BE2C (cell line): ENCODE results near the gene AUP1.
A peak's percentile ranks its signal among the peaks of the same experiment; 100 is the strongest.

Experiments used
- DNase-seq: peaks from one replicate; pipeline ENCODE4 v3.0.0-alpha.2; 2020
- H3K27me3 ChIP-seq: fragments of 250-450 bp; sonication (Bioruptor Pico); 2 replicates; pipeline ENCODE4 v1.5.1; 2020; ENCODE audit warnings: mild to moderate bottlenecking
- H3K36me3 ChIP-seq: fragments of 250-450 bp; sonication (Bioruptor Pico); 2 replicates; pipeline ENCODE4 v1.5.1; 2020; ENCODE audit warnings: mild to moderate bottlenecking
- H3K4me1 ChIP-seq: fragments of 250-450 bp; sonication (Bioruptor Pico); 2 replicates; pipeline ENCODE4 v1.5.1; 2020
- H3K4me3 ChIP-seq: 2 replicates; pipeline ENCODE4 v1.5.1; 2011; ENCODE audit warnings: low read depth, low read length
- H3K9me3 ChIP-seq: fragments of 250-450 bp; sonication (Bioruptor Pico); 2 replicates; pipeline ENCODE4 v1.5.1; 2020
- TF ChIP-seq, protein P1 (sequence below): IDR thresholded peaks from 2 replicates; pipeline ENCODE4 v1.5.1; 2012; ENCODE audit warnings: mild to moderate bottlenecking, low read depth, low read length

The AUP1 gene

DNA sequence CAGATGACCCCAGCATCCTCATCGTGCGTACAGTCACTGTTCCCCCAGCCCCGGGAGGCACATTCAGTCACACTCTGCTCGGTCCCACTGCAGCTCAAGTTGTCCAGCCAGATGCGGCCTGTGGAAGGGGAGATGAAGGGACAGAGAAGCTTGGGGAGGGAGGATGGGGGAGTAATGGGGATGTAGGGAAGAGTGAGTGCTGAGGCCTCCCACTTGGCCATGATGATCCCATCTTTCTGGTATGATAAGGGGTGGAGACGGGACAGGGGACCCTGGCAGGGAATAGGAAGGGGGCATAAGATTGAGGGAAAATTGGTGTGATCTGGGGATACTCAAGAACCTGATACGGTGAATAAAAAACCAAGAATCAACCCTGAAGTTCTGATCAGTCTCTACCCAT lies 20.7 kb upstream of the AUP1 start:
- Histone ChIP-seq H3K9me3 (no peaks in the 10 kb centered on the region), H3K36me3 (no peaks in the 10 kb centered on the region; the same call in 1 of the 2 replicates), H3K27me3 (no peaks in the 10 kb centered on the region), H3K4me3 (no peak overlapping the region), H3K4me1 (no peaks in the 10 kb centered on the region)
- TF ChIP-seq, protein P1, sequence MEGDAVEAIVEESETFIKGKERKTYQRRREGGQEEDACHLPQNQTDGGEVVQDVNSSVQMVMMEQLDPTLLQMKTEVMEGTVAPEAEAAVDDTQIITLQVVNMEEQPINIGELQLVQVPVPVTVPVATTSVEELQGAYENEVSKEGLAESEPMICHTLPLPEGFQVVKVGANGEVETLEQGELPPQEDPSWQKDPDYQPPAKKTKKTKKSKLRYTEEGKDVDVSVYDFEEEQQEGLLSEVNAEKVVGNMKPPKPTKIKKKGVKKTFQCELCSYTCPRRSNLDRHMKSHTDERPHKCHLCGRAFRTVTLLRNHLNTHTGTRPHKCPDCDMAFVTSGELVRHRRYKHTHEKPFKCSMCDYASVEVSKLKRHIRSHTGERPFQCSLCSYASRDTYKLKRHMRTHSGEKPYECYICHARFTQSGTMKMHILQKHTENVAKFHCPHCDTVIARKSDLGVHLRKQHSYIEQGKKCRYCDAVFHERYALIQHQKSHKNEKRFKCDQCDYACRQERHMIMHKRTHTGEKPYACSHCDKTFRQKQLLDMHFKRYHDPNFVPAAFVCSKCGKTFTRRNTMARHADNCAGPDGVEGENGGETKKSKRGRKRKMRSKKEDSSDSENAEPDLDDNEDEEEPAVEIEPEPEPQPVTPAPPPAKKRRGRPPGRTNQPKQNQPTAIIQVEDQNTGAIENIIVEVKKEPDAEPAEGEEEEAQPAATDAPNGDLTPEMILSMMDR, result no peak
- no peak for DNase-seq

DNA sequence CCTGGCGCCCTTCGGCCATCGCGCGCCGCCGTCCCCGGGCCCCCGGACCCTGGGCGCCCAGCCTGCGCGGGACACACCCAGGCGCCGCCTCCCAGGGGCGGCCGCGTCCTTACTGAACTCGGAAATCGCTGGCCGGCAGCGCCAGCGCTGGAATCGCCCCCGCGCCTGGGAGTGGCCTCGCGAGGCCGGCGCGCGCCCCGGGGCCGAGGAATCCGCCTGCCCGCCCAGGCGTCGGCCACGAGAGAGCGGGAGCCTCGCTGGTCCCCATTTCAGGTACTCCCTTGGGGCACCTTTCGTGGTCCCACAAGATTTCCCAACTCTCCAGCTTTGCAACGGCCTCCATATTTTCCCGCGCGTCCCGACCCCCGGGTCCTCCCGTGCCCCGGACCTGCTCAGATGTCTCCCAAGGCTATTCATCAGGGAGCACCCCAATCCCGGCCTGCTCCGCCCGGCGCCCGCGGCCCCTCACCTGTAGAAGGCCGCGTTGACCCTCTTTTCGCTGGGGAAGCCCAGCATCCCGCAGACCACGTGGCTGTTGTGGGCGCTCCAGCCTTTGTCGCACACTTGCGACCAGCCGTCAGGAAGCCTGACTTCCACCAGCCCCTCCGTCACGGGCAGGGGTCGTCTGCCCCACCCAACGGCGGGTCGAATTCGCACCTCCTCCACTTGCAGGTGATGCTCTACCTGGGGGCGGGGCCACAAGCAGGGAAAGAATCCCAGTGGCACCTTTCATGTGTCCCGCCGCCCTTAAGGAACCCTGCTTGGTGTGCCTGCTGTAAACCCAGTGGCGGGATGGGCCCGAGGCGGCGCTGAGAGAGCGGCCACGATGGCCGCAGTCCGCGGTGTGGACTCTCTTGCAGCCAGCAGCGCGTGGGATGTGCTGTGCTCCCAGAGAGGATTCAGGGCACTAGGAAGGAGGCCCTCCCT lies 19.7 kb upstream of the AUP1 start:
- no peaks in the 10 kb centered on the region; the same call in 1 of the 2 replicates for H3K36me3 ChIP-seq
- H3K9me3 ChIP-seq, result no peaks in the 10 kb centered on the region
- no peaks in the 10 kb centered on the region for H3K4me1 ChIP-seq
- peak overlapping the region; percentile 46 for H3K4me3 ChIP-seq
- peak; percentile 43 for DNase-seq
- no peaks in the 10 kb centered on the region for H3K27me3 ChIP-seq
- TF ChIP-seq, protein P1, result no peak

DNA sequence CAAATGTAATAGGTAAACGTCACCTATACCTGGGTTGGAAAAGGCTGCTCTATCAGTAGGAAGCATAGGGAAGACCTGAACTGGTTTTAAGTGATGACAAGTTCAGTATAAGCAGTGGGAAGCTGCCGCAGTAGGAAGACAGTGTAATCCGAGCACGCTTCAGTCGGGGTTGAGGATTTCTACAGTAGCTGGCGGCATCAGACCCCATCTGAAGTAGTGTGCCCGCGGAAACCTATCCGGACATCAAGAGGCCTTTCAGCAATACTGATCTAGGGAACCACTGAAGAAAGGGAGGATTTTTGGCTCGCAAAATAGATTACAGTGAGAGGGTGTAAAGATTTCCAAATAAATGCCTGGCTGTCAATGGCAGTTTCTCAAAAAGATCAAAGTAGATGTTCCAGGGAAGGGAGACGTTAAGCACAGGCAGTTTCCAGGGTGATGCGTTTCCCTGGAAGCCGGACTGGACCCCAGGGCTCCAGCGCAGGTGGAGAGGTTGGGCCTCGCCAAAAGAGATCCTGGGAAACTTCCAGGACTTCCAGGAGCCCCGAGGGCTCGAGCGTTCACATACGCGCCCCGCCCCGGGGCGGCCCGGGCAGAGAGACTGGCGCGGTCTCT lies 18.9 kb upstream of the AUP1 start:
- Histone ChIP-seq H3K27me3 (no peaks in the 10 kb centered on the region), H3K4me1 (no peaks in the 10 kb centered on the region), H3K36me3 (no peaks in the 10 kb centered on the region; the same call in 1 of the 2 replicates), H3K4me3 (peak overlapping the region; percentile 46), H3K9me3 (no peaks in the 10 kb centered on the region)
- TF ChIP-seq, protein P1, result no peak
- DNase-seq, result no peak

DNA sequence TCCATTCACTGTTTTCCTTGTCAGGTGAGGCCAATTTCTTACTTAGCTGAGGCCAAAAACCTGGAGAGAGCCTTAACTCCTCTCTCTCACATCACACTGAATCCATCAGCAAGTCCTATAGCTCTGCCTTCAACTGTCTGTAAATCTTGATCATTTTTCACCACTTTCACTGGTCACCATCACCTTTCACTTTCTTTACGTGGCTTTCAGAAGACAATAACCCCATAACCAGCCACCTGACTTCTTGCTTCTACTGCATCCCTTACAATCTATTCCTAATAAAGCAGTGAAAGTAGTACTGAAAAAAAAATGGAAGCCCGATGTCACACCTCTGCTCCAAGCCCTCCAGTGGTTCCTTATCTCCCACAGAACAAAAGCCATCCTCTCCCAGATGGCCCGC lies 16.5 kb upstream of the AUP1 start:
- TF ChIP-seq, protein P1, result no peak
- Histone ChIP-seq H3K27me3 (no peaks in the 10 kb centered on the region), H3K36me3 (no peaks in the 10 kb centered on the region), H3K9me3 (no peaks in the 10 kb centered on the region), H3K4me1 (no peaks in the 10 kb centered on the region), H3K4me3 (no peak overlapping the region)
- no peak for DNase-seq

DNA sequence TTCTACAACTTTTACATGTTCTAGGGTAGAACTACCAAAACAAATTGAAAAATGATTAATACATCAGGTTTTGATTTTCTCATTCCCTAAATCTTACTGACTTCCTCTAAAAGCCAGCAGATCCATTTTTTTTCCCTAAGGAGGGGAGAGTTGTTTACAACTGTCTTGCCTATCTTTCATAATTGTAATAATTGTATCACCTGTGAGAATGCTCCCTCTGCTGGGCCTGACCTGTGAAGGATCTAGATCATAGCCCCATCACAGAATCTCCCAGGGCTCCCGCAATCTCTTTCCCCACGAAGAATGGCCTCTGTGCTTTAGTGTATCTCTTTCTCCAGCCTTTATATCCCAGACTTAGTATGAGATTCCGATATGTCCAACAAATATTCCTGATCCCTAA lies 15.1 kb upstream of the AUP1 start:
- H3K9me3 ChIP-seq, result no peaks in the 10 kb centered on the region
- DNase-seq, result no peak

More for the DNA sequence above, 15.1 kb upstream of the AUP1 start:
- H3K36me3 ChIP-seq, result no peaks in the 10 kb centered on the region
- H3K4me3 ChIP-seq, result no peak overlapping the region
- H3K27me3 ChIP-seq, result no peaks in the 10 kb centered on the region
- no peaks in the 10 kb centered on the region for H3K4me1 ChIP-seq
- TF ChIP-seq, protein P1, result no peak
